ENCODE measurements around the gene TEAD1.

DNA sequence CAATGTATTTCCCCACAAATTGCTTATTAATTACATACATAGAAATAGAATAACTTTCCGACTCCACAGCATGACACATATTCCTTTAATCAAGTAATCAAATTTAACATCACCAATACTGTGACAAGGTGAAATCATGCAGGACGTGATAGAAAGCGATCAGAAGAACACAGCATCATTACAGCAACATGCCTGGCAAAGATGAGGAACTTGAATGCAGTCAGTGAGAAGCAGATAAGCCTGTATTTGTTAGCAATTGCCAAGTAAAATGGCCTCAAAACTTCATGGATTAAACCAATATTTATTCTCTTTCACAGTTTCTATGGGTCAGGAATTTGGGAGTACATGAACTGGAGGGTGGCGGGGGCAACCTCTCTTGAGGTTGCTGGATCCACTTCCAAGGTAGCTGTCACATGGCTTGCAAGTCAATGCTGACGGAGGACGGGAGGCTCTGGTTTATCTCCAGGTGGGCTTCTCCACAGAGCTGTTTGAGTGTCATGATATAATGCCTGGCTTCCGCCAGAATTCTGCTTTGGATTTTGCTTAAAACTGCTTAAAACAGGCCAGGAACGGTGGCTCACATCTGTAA is 12.0 kb upstream of the TEAD1 start:
- TF ChIP-seq ZBTB7A (IDR thresholded peaks at IDR 0.05; ENCODE audit: borderline replicate concordance, control insufficient read depth, low read depth, low read length) (no peak), ZNF785 (CRISPR knock-in tag; IDR thresholded peaks at IDR 0.05) (no peak), EGR1 (conservative IDR thresholded peaks at IDR 0.05) (no peak), SIN3A (IDR thresholded peaks at IDR 0.05; ENCODE audit: borderline replicate concordance in 2 of 2, control insufficient read depth in 1 of 2, low read depth in 2 of 2, low read length in 2 of 2) (no peak), CTCF (IDR thresholded peaks at IDR 0.05 in 2 of 3, conservative IDR thresholded peaks at IDR 0.05 in 1 of 3; ENCODE audit: insufficient read depth in 2 of 3, low read depth in 1 of 3, low read length in 3 of 3) (no peak)
